HG02884 (cell line): ENCODE results near the gene OTOG.

Source experiments
- ATAC-seq: cut with Tn5 transposase; IDR thresholded peaks from one replicate; pipeline ENCODE4 v1.9.1; 2021; ENCODE audit warnings: mild to moderate bottlenecking, moderate library complexity; ENCODE audit not compliant: unreplicated experiment

OTOG gene

GRCh38 chr11:17547051-17547577 lies at the start of gene OTOG:
TSS of gene OTOG (plus strand) at chr11:17547259. CDS start at chr11:17547373, 114 bp downstream.
- ATAC-seq = no peak

- ATAC-seq = no peak
Measured at GRCh38 chr11:17498058-17498457, 49.0 kb upstream of the OTOG start.

GRCh38 chr11:17498475-17498874 lies 48.6 kb upstream of the OTOG start:
- no peak for ATAC-seq

GRCh38 chr11:17500673-17501072 lies 46.4 kb upstream of the OTOG start:
- ATAC-seq = no peak

- ATAC-seq = no peak
Measured at GRCh38 chr11:17502630-17503029, 44.4 kb upstream of the OTOG start.

GRCh38 chr11:17504330-17505107 lies 42.5 kb upstream of the OTOG start:
- ATAC-seq = peak; percentile 47

- ATAC-seq = no peak
Measured at GRCh38 chr11:17505146-17505545, 41.9 kb upstream of the OTOG start.

- no peak for ATAC-seq
Measured at GRCh38 chr11:17506314-17506713, 40.7 kb upstream of the OTOG start.

- ATAC-seq = no peak
Measured at GRCh38 chr11:17506942-17507341, 40.1 kb upstream of the OTOG start.

- no peak for ATAC-seq
Measured at GRCh38 chr11:17507773-17508172, 39.3 kb upstream of the OTOG start.

GRCh38 chr11:17508306-17508705 lies 38.8 kb upstream of the OTOG start:
- no peak for ATAC-seq

GRCh38 chr11:17508791-17509190 lies 38.3 kb upstream of the OTOG start:
- no peak for ATAC-seq

GRCh38 chr11:17510507-17511206 lies 36.4 kb upstream of the OTOG start:
- no peak for ATAC-seq

- ATAC-seq = no peak
Measured at GRCh38 chr11:17511571-17511970, 35.5 kb upstream of the OTOG start.

- ATAC-seq = no peak
Measured at GRCh38 chr11:17512101-17512500, 35.0 kb upstream of the OTOG start.

- ATAC-seq = no peak
Measured at GRCh38 chr11:17513853-17514252, 33.2 kb upstream of the OTOG start.

GRCh38 chr11:17514476-17514875 lies 32.6 kb upstream of the OTOG start:
- no peak for ATAC-seq

GRCh38 chr11:17515443-17516176 lies 31.4 kb upstream of the OTOG start:
- no peak for ATAC-seq

GRCh38 chr11:17516551-17517150 lies 30.4 kb upstream of the OTOG start:
- ATAC-seq = no peak

- no peak for ATAC-seq
Measured at GRCh38 chr11:17517186-17517585, 29.9 kb upstream of the OTOG start.

- ATAC-seq = no peak
Measured at GRCh38 chr11:17518366-17518765, 28.7 kb upstream of the OTOG start.
